H1 (cell line): ENCODE data around the gene TDRKH. TPM values are rescaled to one million over a fixed set of nuclear protein-coding genes. Genes with fewer than 3 reads are reported as not detected.

Experiments
- ATF3 ChIP-seq: IDR thresholded peaks from 2 replicates; pipeline ENCODE4 v1.6.1; 2011; ENCODE audit warnings: low read depth, mild to moderate bottlenecking, low read length; ENCODE audit not compliant: insufficient read depth
- CBX8 ChIP-seq: fragments of 300-800, 300-1000 bp; sonication (generic); IDR thresholded peaks from 2 replicates; pipeline ENCODE4 v1.7.1; 2016; ENCODE audit warnings: low read depth, low read length, borderline replicate concordance
- RFX5 ChIP-seq: IDR thresholded peaks from 2 replicates; pipeline ENCODE4 v1.6.1; 2011; ENCODE audit warnings: low read depth, low read length, improper control_type of control experiment, borderline replicate concordance
- YY1 ChIP-seq: IDR thresholded peaks from 2 replicates; pipeline ENCODE4 v1.6.1; 2011; ENCODE audit warnings: low read depth, mild to moderate bottlenecking, low read length
- polyA plus RNA-seq, 7 experiments: library from polyadenylated mRNA; depleted of rRNA in 3 of 7; stranded (reverse) in 5 of 7; unstranded in 2 of 7; fragments of >200 nt in 5 of 7; fragments of 200-250 nt in 2 of 7; gene quantifications; 1 replicate in 5 of 7; 2 replicates in 1 of 7; 4 replicates in 1 of 7; pipeline versions ENCODE4 v1.2.1 to v1.2.3, GENCODE V29; 2011 to 2013; ENCODE audit warnings: missing spikeins in 2 of 7, mixed read lengths in 2 of 7
- total RNA-seq: library from RNA; stranded (reverse); fragmentation: NEBNext Ultra II Directional; extraction: Animal tissue kit (Norgen Biotek cat#: 25700); gene quantifications from 2 replicates; pipeline ENCODE4 v1.2.1, GENCODE V29; 2021

The TDRKH gene
- total and polyA plus RNA-seq, 2 of the 8 experiments (the other 6 are each of a cell fraction or from before 2014, with no cell fraction given), result 9.9 to 26.1 TPM

GRCh38 chr1:151729157-151729965 lies 60.9 kb downstream of the TDRKH start (continued):
- TF ChIP-seq ATF3 (no peak), CBX8 (no peak), YY1 (no peak), RFX5 (no peak)
